Omental fat pad (tissue), 4 donors: ENCODE measurements around the gene SHANK2. TPM values are rescaled to one million over a fixed set of nuclear protein-coding genes. Genes with fewer than 3 reads are reported as not detected.
A peak's percentile ranks its signal among the peaks of the same experiment; 100 is the strongest.

Source experiments
- ATAC-seq: fragments of 150-250 bp; one replicate; pipeline ENCODE4 v1.9.1; 2016; ENCODE audit warnings: mild to moderate bottlenecking, moderate library complexity; ENCODE audit not compliant: low FRiP score
- DNase-seq: peaks from one replicate; pipeline ENCODE4 v3.0.0-alpha.2; 2019; ENCODE audit warnings: low spot score
- CTCF ChIP-seq, 3 donors: fragments of 450-650 bp; IDR thresholded peaks; one replicate each; pipeline ENCODE4 v1.5.1; 2016 to 2017; ENCODE audit warnings: antibody characterized with exemption in 3 of 3, mild to moderate bottlenecking in 3 of 3, moderate library complexity in 2 of 3
- total RNA-seq, 4 donors: library from RNA; depleted of rRNA; stranded (reverse); fragments of >200 nt; gene quantifications; one replicate each; pipeline ENCODE4 v1.1.0, GENCODE V29; 2016

SHANK2 gene
- 1 to 10 TPM in 3 of 4 donors, under 1 TPM in 1; 0.82 to 9.6 (median 5.6) TPM for total RNA-seq

- DNase-seq (no peak), ATAC-seq (peak; percentile 13)
- TF ChIP-seq CTCF (IDR thresholded peaks at IDR 0.05): no peak
These were observed at the start of gene SHANK2 for GRCh38 chr11:71252269-71252769. SHANK2 (minus strand) TSS chr11:71252577; CDS start chr11:71147326, 105,251 bp downstream.

GRCh38 chr11:71301858-71302533, 49.6 kb upstream of the SHANK2 start:
- TF ChIP-seq CTCF (IDR thresholded peaks at IDR 0.05): no peak
- ATAC-seq (peak; percentile 19), DNase-seq (no peak)

- no peak for TF ChIP-seq CTCF (IDR thresholded peaks at IDR 0.05)
- DNase-seq: no peak
- no peak for ATAC-seq
These were observed 48.9 kb upstream of the SHANK2 start for GRCh38 chr11:71301046-71301857.

GRCh38 chr11:71300187-71300586, 47.8 kb upstream of the SHANK2 start:
- no peak for ATAC-seq
- no peak for TF ChIP-seq CTCF (IDR thresholded peaks at IDR 0.05)

GRCh38 chr11:71298761-71299181, 46.4 kb upstream of the SHANK2 start:
- no peak for TF ChIP-seq CTCF (IDR thresholded peaks at IDR 0.05)
- DNase-seq (no peak), ATAC-seq (no peak)

More at GRCh38 chr11:71300187-71300586, 47.8 kb upstream of the SHANK2 start:
- no peak for DNase-seq

- no peak for DNase-seq
- ATAC-seq: no peak
- no peak for TF ChIP-seq CTCF (IDR thresholded peaks at IDR 0.05)
These were observed 45.7 kb upstream of the SHANK2 start for GRCh38 chr11:71298016-71298550.
